Measurements from ENCODE around the gene GARIN1A. TPM values are rescaled to one million over a fixed set of nuclear protein-coding genes. Genes with fewer than 3 reads are reported as not detected.
A peak's percentile ranks its signal among the peaks of the same experiment; 100 is the strongest.

Gene GARIN1A
- total RNA-seq, 1 donor, result 1.4 TPM

- no peak overlapping the region for H2AFZ ChIP-seq (ENCODE audit: low read length)
- no peaks in the 10 kb centered on the region for H3K4me1 ChIP-seq (ENCODE audit: insufficient read depth, low read length)
- no peak for DNase-seq (ENCODE audit: insufficient read length, low spot score, missing footprints)
- TF ChIP-seq CTCF (IDR thresholded peaks at IDR 0.05; ENCODE audit: extremely low read depth, low read depth, low read length), result no peak
- H3K79me2 ChIP-seq (ENCODE audit: insufficient read depth, low read length), result no peaks in the 10 kb centered on the region
- no peaks in the 10 kb centered on the region for H4K20me1 ChIP-seq (ENCODE audit: insufficient read depth, low read length)
- no peaks in the 10 kb centered on the region for H3K9me3 ChIP-seq (ENCODE audit: low read depth, low read length)
- no peaks in the 10 kb centered on the region for H3K27me3 ChIP-seq (ENCODE audit: insufficient read depth, low read length)
- no peak overlapping the region for H3K4me3 ChIP-seq (ENCODE audit: insufficient read depth, low read length)
- H3K36me3 ChIP-seq (ENCODE audit: insufficient read depth, low read length), result no peaks in the 10 kb centered on the region
- H3K4me2 ChIP-seq (ENCODE audit: insufficient read depth, low read length), result no peak overlapping the region
- no peak overlapping the region for H3K27ac ChIP-seq (ENCODE audit: low read depth, low read length)
These were observed 36.7 kb downstream of the GARIN1A start for GRCh38 chr7:128708824-128709223.

GRCh38 chr7:128710481-128710880, 38.4 kb downstream of the GARIN1A start:
- H3K9me3 ChIP-seq (ENCODE audit: low read depth, low read length), result no peaks in the 10 kb centered on the region
- H3K27me3 ChIP-seq (ENCODE audit: insufficient read depth, low read length), result no peaks in the 10 kb centered on the region
- H3K79me2 ChIP-seq (ENCODE audit: insufficient read depth, low read length), result no peaks in the 10 kb centered on the region
- H3K4me2 ChIP-seq (ENCODE audit: insufficient read depth, low read length), result peak overlapping the region; percentile 10
- H4K20me1 ChIP-seq (ENCODE audit: insufficient read depth, low read length), result no peaks in the 10 kb centered on the region
- no peak for TF ChIP-seq CTCF (IDR thresholded peaks at IDR 0.05; ENCODE audit: extremely low read depth, low read depth, low read length)
- no peaks in the 10 kb centered on the region for H3K36me3 ChIP-seq (ENCODE audit: insufficient read depth, low read length)
- no peak overlapping the region for H3K4me3 ChIP-seq (ENCODE audit: insufficient read depth, low read length)
- H3K4me1 ChIP-seq (ENCODE audit: insufficient read depth, low read length), result no peaks in the 10 kb centered on the region
- no peak overlapping the region for H2AFZ ChIP-seq (ENCODE audit: low read length)
- DNase-seq (ENCODE audit: insufficient read length, low spot score, missing footprints), result no peak
- no peak overlapping the region for H3K27ac ChIP-seq (ENCODE audit: low read depth, low read length)

- Histone ChIP-seq H3K4me2 (ENCODE audit: insufficient read depth, low read length) (no peak overlapping the region), H3K79me2 (ENCODE audit: insufficient read depth, low read length) (no peaks in the 10 kb centered on the region), H2AFZ (ENCODE audit: low read length) (no peak overlapping the region), H3K36me3 (ENCODE audit: insufficient read depth, low read length) (no peaks in the 10 kb centered on the region), H4K20me1 (ENCODE audit: insufficient read depth, low read length) (no peaks in the 10 kb centered on the region), H3K27ac (ENCODE audit: low read depth, low read length) (no peak overlapping the region), H3K9me3 (ENCODE audit: low read depth, low read length) (no peaks in the 10 kb centered on the region), H3K27me3 (ENCODE audit: insufficient read depth, low read length) (peaks cover 12% of the 10 kb centered on the region), H3K4me1 (ENCODE audit: insufficient read depth, low read length) (no peaks in the 10 kb centered on the region), H3K4me3 (ENCODE audit: insufficient read depth, low read length) (no peak overlapping the region)
- TF ChIP-seq CTCF (IDR thresholded peaks at IDR 0.05; ENCODE audit: extremely low read depth, low read depth, low read length), result no peak
- DNase-seq (ENCODE audit: insufficient read length, low spot score, missing footprints), result no peak
These were observed 41.7 kb downstream of the GARIN1A start for GRCh38 chr7:128713794-128714193.

GRCh38 chr7:128714701-128715495, 42.8 kb downstream of the GARIN1A start:
- Histone ChIP-seq H3K27me3 (ENCODE audit: insufficient read depth, low read length) (peaks cover 12% of the 10 kb centered on the region), H4K20me1 (ENCODE audit: insufficient read depth, low read length) (no peaks in the 10 kb centered on the region), H3K4me1 (ENCODE audit: insufficient read depth, low read length) (no peaks in the 10 kb centered on the region), H3K4me2 (ENCODE audit: insufficient read depth, low read length) (no peak overlapping the region), H3K36me3 (ENCODE audit: insufficient read depth, low read length) (no peaks in the 10 kb centered on the region), H3K4me3 (ENCODE audit: insufficient read depth, low read length) (no peak overlapping the region), H3K27ac (ENCODE audit: low read depth, low read length) (no peak overlapping the region), H3K9me3 (ENCODE audit: low read depth, low read length) (no peaks in the 10 kb centered on the region), H3K79me2 (ENCODE audit: insufficient read depth, low read length) (no peaks in the 10 kb centered on the region), H2AFZ (ENCODE audit: low read length) (no peak overlapping the region)
- no peak for TF ChIP-seq CTCF (IDR thresholded peaks at IDR 0.05; ENCODE audit: extremely low read depth, low read depth, low read length)
- DNase-seq (ENCODE audit: insufficient read length, low spot score, missing footprints), result no peak
